GM18498 (cell line): Measurements from ENCODE around the gene FNDC5.

Experiments used
- ATAC-seq: cut with Tn5 transposase; IDR thresholded peaks from one replicate; pipeline ENCODE4 v1.9.1; 2021; ENCODE audit warnings: mild to moderate bottlenecking, moderate library complexity; ENCODE audit not compliant: unreplicated experiment

The FNDC5 gene

DNA sequence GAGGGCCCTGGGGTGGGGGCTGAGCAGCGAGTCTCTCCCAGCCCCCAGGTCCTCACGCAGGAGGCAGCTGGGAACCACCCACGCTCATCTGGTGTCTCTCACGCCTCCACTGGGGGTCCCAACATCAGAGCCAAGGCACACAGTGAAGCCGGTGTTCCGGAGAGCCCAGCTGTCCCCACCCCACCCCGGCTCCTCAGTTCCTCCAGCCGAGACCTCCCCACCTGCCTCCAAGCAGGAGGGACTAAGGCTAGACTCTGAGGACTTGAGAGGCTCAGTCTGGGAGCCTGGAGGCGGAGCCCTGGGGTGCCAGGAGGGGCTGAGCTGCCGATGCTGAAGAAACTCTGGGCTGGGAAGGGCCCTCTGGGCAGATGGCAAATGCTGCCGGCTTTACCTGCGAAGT is 14.0 kb upstream of the FNDC5 start:
- ATAC-seq, result no peak

DNA sequence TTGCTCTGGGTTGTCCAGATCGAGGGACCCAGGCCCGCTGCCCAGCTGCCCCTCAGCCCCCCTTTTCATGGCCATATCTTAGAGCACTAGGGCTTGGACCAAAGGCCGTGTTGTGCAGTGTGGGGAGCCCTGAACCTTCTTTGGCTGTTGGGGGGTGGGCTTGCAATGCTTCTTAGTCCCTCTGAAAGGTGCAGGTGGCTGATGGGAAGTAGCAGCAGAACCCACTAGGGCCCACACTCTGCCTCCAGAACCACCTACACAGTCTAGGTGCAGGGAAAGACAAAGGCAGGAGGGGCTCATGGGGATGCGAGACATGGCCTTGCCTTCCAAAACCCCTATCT is 13.3 kb upstream of the FNDC5 start:
- no peak for ATAC-seq

DNA sequence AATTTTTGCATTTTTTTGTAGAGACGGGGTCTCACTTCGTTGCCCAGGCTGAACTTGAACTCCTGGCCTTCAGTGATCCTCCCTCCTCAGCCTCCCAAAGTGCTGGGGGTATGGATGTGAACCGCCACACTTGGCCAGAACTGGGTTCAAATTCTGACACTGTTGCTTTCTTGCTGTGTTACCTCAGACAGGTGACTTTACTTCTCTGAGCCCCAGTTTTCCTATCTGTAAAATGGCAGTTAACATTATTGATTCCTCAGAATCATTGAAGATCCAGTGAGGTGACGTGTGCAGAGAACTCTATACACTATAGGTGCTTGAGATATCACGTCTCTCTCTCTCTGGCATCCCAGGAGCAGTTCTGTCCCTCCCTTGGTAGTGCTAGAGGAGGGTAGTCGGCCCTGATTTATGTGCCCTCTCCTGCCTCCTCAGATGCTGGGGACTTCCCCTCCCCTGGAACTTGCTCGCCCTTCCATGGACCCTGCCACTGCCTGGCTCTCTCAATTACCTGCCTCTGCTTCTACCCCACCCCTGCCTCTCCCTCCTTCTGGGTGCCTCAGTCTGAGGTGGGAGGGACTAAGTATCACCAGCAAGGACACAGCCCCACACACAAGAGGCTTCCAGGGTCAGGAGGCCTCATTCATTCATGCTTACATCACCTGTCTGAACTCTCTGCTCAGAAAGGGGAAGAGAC is 12.8 kb upstream of the FNDC5 start:
- ATAC-seq, result no peak

DNA sequence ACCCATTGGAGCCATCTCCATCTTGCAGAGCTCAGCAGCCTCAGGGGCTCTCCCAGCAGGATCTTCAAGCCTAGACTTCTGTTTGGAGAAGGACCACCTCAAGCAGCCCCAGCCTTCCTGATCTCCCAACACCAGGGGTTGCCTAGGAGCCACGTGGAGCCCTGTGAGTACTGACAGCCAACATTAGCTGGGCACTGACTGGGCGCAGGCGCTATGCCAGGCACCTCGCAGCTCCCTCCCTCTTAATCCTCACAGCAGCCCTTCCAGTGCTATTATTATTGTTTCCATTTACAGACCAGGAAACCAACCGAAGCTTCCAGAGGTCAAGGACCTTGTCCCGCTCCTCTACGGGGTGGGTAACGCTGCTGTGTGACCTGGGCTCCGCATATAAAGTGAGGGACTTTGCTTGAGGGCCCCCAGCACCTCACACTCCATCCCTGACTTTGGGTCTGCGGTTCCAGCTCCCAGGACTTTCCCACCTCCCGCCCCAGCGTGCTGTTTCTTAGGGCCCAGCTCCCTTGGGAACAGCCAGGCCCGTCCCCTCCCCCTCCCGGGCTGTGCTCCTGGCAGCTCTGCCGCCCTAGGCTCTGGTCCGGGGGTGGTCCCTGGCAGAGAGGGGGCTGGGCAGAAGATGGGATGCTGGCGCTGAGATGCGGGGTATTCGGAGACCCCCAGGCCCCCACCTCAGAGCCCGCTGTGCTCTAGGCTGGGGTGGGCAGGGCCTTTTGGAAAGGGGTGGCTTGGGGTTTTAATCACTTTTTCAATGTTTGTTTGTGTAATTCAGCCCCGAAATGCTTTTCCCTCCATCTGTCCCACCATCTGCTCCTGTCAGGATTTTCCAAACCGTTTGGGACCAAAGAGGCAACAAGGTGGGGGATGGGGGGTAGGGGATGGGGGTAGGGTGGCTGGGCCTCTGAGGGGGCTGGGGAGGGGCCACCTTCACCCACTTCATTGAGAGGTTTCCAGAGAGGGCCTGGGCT is 11.4 kb upstream of the FNDC5 start:
- ATAC-seq, result no peak

DNA sequence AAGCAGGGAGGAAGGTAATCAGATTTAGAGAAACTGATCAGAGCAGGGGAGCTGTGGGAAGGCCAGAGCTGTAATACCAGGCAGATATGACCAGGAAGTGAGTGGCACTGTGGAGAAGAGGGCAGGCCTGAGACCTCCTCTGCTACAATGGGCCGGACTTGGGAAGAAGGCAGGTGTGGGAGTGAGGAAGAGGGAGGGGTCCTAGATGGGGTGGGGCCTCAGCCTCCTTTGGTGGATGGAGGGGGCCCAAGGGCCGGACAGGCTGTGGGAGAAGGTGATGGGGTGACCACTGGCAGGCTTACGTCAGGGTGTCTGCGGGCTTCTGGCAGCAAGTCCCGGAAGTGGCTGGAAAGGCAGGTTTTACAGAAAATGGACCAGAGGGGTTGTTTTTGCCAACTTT is 10.6 kb upstream of the FNDC5 start:
- no peak for ATAC-seq

DNA sequence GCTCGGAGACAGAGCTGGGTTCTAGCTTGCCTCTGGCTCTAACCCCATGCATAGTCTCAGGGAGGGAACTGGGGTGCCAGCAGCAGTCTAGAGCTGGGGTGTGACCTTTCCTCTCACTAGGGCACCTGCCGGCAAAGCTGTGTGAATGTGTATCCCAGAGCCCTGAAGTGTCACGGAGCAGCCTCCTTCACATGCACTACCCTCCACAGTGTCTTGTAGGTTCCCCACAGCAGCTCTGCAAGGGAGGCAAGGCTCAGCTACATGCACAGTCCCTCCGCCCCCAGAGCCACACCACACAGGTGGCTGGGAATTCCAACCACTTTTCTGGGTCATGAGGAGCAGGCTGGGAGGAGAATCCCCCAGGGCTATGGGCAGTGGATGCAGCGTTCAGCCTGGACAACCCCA is 7.9 kb upstream of the FNDC5 start:
- no peak for ATAC-seq

DNA sequence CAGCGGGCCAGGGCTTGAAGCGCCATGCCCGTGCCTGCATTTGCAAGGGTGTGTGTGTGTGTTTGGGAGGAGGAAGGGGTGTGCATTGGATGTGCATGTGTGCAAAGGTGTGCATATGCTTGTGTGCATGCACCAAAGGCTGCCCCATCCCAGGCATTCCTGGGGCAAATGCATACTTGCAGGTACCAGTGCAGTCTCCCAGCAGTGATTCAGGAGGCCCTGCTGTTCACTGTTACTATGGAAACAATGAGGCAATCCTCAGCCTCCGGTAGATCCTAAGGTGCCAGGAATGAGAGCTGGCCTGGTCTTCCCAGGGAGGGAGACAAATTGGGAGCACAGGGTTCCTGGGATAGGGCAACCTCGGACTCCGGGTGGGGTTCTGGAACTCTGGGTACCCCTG is 7.5 kb upstream of the FNDC5 start:
- no peak for ATAC-seq

DNA sequence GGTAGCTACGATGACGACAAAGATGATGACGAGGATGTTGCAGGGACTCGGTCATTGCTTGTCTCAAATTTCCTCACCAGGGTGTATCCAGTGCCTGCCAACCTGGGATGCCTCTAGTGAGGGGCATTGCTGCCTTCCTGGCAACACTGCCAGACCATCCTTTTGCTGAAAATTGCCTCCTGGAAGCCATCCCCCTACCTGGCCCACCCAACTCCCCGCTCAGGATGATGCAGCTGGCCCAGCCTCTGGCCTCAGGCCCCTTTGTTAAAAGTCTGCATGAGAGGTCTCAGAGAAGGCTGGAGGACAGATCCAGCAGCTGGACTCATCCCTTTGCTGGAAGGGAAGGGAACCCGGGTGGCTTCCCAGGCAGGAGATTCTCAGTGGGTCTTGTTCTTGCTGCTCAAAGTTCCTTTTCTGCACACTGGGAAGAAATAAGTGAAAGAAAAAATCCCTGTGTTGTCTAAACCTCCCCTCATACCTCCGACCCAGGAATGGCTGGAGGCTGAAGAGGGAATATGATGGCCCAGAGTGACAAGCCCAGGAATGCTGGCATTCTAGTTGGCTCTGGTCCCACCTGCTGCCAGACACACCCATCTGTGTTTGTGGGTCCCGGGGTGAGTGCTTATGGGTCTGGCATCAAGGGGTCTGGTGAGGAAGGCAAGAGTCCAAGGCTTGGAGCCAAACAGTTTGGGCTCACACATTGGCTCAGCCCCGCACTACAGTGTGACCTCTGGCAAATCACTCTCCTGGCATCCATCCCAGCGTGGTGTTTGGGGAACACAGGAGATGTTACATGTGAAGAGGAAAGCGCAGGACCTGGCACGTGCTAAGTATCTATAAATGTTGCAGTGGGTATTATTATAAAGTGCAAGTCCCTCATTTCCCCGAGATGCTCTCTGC is 6.7 kb upstream of the FNDC5 start:
- ATAC-seq, result no peak

DNA sequence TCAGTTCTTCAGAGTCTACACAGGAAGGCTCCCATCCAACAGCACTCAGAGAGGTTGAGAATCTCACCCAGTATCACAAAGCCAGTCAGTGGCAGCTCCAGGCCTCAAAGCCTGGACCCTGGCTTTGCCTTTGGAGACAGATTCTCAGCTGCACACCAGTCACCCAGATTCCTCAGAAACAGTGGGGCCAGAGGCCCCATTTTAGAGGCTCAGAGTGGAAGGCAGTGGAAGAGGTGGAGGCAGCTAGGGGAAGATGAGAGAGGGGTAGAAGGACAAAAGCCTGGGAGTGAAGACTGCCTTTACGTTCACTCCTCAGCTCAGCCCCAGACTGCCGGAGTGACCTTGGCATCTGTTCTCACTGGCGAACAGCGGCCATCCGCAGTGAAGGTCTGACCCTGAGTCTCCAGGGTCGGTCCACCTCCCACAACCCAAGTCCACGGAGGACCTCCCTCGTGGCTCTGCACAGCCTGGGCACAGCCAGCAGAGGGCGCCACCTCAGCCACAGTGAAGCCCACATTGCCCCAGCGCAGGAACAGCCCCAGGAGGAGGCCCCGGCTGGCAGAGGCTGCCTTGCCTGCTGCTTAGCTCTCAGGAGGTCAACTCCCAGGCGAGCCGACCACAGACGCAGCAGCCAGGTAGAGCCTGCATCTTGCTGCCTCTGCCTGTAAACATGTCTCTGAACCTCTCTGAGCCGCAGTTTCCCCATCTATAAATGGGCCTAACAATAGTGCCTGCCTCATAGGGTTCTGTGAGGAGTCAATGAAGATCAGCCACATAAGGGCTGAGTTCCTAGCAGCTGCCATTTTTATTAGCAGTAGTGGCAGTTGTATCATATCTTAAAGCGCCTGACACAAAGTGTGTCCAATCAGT is 5.9 kb upstream of the FNDC5 start:
- ATAC-seq, result no peak

DNA sequence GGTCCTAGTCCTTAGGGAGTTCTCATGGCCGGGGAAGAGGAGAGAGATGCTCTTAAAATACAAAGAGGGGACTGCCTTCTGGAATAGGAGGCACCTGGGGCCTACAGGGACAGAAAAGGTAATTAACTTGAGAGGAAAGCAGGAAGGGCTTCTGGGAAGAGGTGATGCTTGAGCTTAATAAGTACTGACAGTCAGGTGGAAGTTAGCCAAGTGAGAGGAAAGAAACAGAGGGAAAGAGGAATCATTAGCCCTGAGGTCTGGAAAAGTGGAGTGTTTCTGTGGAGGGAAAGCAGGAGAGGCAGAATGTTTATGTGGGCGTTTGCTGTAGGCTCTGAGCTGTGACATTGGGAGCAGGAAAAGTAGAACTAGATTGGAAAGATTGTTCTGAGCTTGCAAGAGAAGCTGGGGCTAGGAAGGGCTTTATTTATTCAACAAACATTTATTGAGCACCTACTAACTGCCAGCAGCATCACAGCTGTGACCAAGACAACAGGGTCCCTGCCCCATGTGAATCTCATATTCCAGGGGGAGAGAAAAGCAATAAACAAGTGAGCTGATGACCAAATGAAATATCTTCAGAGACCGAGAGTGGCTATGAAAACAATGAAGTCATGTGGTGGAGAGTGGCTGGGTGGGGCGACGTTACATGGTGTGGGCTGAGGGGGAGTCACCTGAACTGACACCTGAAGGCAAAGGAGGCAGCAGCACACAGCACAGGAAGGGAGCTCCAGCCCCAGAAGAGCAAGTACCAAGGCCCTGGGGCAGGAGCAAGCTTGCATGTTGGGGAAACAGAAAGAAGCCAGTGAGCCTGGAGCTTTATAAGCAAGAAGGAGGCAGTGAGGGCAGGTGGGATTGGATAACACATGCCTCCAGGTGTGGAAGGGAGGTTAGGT is 4.4 kb upstream of the FNDC5 start:
- no peak for ATAC-seq

DNA sequence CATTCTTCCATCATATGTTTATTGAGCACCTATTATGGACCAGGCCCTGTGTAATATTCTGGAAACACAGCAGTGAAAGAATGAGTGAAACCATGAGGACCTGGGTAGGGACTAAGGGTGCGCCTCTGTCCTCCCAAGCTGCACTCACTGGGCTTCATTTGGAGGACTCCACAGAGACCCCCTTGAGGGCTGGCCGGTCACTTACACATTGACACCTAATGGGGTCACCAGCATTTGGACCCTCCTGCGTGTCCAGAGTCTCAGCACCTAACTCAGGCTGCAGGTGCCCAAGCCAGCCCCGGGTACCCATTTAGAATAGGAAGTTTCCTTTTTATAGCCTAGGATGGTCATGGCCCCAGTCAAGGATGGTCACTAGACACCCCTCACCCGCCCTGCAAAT is 2.8 kb upstream of the FNDC5 start:
- no peak for ATAC-seq

DNA sequence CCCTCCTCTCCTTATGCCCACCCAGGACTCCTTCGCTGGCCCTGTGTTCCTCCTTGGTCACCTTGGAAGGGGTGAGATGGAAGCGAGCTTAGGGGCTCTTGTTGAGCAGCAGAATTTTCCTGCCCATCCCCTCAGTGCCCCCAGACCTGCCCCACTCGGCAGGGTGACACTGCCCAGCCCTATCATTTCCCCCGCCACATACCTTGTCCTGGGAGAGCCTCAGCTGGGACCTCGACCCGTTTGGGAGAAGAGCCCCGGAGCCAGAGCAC is 1.4 kb upstream of the FNDC5 start:
- ATAC-seq, result no peak

DNA sequence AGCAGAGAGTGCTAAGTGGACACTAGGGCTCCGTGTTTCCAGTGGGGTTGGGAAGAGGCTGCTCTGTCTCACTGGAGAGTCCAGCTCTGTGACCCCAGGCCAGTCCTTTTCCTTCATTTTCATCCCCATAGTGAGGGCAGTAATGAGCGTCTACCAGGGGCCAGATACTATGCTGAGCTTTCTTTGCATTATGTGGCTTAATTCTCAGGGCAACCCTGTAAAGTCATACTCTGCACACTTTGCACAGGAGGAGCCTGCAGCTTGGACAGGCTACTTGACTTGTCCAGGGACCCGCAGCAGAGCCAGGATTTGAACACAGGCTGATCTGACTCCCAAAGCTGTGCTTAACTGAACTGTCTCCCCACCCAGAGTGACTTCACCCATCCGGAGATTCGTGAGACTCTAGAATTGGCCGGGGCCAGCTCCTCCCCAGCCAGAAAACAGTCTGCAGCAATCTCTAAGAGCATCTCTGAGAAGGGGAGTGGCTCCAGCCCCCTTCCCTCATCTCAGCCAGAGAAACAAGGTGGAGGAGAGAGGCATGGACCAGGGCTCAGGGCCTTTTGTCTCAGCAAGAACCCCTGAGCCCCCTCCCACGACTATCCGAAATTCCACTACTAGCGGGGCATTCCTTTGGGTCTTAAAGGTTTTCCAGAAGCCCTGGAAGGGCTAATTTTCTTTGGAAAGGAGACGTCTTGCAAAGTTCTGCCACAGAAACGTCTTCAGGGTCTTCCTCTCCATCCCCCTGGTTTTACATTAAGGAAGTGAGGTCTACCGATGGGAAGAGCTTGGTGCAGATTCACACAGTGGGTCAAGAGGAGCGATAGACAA is 866 bp upstream of the FNDC5 start:
- no peak for ATAC-seq

DNA sequence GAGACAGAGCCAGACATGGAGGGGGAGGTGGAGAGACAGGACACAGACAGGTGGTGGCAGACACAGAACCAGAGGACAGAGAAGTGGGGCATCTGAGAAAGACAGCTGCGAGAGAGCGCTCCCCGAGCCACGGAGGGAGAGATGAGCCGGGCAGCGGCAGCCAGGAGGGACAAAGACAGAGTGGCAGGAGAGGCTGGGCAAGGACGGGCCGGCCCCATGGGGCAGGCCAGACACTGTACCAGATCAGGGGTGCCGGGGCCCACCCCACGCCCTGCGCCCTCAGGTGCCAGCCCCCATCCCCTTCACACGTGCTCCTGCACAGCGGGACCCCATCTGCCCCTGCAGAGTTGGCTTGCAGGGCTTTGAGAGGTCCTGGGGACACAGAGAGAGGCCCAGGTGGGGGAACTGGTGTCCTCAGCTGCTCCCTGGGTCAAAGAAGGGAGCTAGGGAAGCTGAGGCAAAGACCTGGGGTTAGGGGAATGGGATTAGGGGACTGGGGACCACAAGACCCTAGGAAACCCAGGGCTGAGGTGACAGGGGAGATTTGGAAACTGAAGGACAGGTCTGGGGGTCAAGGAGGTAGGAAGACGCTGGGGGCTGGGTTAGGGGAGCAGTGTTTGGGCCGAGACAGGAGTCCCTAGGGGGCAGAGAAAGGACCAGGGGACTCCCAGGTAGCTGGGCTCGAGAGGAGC is 643 bp downstream of the FNDC5 start:
- ATAC-seq, result no peak

DNA sequence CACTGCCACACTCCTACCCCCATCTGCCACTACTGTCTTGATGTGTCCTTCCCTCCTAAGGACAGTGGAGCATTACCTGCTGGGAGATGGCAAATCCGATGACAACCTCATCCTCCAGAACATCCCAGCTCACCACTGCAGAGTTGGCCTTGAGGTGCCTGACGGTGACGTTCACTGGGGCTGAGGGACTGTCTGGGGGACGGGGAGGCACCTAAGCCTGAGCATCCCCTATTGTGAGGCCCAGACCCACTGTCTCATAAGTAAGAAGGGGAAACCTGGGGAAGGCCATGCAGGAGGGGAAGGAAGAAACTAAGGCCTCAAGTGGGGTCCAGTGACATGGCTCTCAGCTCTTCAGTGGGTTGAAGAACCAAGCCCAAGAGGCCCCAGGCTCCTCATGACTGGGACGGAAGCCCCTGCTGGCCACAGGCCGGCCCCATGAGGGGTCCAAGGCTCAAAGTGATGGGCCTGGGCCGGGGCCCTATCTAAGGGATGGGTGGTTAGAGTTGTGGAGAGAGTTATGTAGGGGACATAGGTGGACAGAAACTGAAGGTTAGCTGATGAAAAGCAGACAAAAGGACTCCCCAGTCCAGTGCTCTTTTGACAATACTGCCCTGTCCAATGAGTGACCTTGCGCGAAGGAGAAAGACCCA is 1.8 kb downstream of the FNDC5 start:
- no peak for ATAC-seq

DNA sequence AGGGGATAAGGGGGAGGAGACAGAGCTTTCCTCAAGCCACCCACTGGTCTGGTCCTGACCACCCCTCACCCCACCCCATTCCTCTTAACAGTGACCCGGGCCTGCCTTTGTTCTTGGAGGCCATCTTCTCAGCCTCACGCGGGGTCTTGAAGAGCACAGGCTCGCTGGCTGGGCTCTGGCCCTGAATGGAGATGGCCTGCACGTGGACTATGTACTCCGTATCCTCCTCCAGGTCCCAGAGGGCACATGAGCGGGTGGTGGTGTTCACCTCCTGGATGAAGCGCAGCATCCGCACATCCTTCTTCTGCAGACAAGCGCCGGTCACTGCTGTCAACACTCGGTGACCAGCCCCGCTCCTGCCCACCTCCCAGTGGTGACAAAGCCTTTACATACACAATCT is 2.6 kb downstream of the FNDC5 start:
- ATAC-seq, result no peak

DNA sequence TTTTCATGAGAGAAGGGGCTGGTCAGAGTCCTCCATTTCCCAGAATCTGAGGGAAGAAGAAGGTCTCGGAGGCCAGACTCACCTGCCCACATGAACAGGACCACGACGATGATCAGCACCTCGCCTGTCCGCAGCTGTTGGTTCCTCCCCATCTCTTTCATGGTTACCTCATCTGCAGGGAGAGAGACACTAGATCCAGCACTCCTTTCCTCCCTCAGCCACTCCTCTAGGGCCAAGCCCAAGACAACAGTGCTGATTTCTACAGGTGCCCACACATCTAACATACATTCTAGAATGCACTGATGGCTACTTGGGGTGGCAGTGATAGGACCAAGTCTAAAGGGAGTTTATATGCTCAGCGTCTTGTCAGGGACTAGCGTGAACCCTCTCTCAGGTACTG is 3.0 kb downstream of the FNDC5 start:
- ATAC-seq, result no peak

DNA sequence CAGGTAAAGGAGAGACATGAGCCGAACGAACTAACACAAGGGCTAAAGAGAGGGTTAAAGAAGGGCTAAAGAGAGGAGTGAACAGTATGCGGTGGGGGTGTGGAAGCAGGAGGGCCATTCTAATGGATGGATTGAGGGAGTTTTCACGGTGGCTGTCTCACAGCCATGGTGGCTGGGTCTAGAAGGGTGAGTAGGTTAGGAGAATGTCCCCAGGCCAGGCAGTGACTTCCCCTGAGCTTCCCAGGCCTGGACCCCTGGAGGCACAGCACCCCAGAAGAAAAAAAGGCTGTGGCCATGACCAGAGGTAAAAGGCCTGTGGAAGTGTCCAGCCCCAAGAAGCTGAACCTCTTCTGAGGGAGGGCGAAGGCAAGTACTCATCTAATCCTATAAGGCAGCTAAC is 3.6 kb downstream of the FNDC5 start:
- ATAC-seq, result no peak
